ENCODE results near the gene SEMA4D. TPM values are rescaled to one million over a fixed set of nuclear protein-coding genes. Genes with fewer than 3 reads are reported as not detected.
A peak's percentile ranks its signal among the peaks of the same experiment; 100 is the strongest.

The SEMA4D gene
- polyA plus RNA-seq, 1 donor from 2014 or later: 35.3 TPM

GRCh38 chr9:89417832-89418473 lies 80.0 kb downstream of the SEMA4D start:
- Mint-ChIP-seq H3K36me3 (peaks cover 9% of the 10 kb centered on the region), H3K4me1 (peaks cover 49 to 63% (median 58%) of the 10 kb centered on the region in 3 donors), H3K9me3 (no peaks in the 10 kb centered on the region), H3K27me3 (no peaks in the 10 kb centered on the region), H3K27ac (peak overlapping the region; percentile 63 to 96 (median 93)), H3K4me3 (peak overlapping the region; percentile 68 to 96 (median 84))

- H3K27ac Mint-ChIP-seq: no peak overlapping the region
- H3K4me1 Mint-ChIP-seq: peaks cover 48 to 59% (median 57%) of the 10 kb centered on the region in 3 donors
- H3K27me3 Mint-ChIP-seq: no peaks in the 10 kb centered on the region
- H3K4me3 Mint-ChIP-seq: no peak overlapping the region
- H3K9me3 Mint-ChIP-seq: no peaks in the 10 kb centered on the region
- peaks cover 9% of the 10 kb centered on the region for H3K36me3 Mint-ChIP-seq
Measured at GRCh38 chr9:89414670-89415324, 83.1 kb downstream of the SEMA4D start.

GRCh38 chr9:89413963-89414638 lies 83.8 kb downstream of the SEMA4D start:
- H3K4me1 Mint-ChIP-seq: peaks cover 53 to 62% (median 60%) of the 10 kb centered on the region in 3 donors

GRCh38 chr9:89412951-89413350 lies 85.0 kb downstream of the SEMA4D start:
- H3K27me3 Mint-ChIP-seq: no peaks in the 10 kb centered on the region
- peaks cover 9% of the 10 kb centered on the region for H3K36me3 Mint-ChIP-seq
- H3K4me1 Mint-ChIP-seq: peaks cover 54 to 61% (median 59%) of the 10 kb centered on the region in 3 donors
- peak overlapping the region in 1 of 4 donors; percentile 14 for H3K4me3 Mint-ChIP-seq
- H3K27ac Mint-ChIP-seq: no peak overlapping the region
- H3K9me3 Mint-ChIP-seq: no peaks in the 10 kb centered on the region

More at GRCh38 chr9:89413963-89414638, 83.8 kb downstream of the SEMA4D start:
- Mint-ChIP-seq H3K27me3 (no peaks in the 10 kb centered on the region), H3K4me3 (no peak overlapping the region), H3K27ac (peak overlapping the region in 1 of 3 donors; percentile 55), H3K9me3 (no peaks in the 10 kb centered on the region), H3K36me3 (peaks cover 9% of the 10 kb centered on the region)

GRCh38 chr9:89412541-89412940 lies 85.4 kb downstream of the SEMA4D start:
- Mint-ChIP-seq H3K9me3 (peaks cover 0 to 2% (median 0%) of the 10 kb centered on the region in 3 donors), H3K4me3 (no peak overlapping the region), H3K36me3 (peaks cover 12% of the 10 kb centered on the region), H3K4me1 (peaks cover 53 to 60% (median 58%) of the 10 kb centered on the region in 3 donors), H3K27ac (no peak overlapping the region), H3K27me3 (no peaks in the 10 kb centered on the region)

GRCh38 chr9:89411759-89412158 lies 86.2 kb downstream of the SEMA4D start:
- Mint-ChIP-seq H3K27ac (peak overlapping the region in 2 of 3 donors; percentile 42 to 62), H3K27me3 (no peaks in the 10 kb centered on the region), H3K9me3 (peaks cover 0 to 5% (median 0%) of the 10 kb centered on the region in 3 donors), H3K4me1 (peaks cover 53 to 57% (median 55%) of the 10 kb centered on the region in 3 donors), H3K36me3 (peaks cover 13% of the 10 kb centered on the region), H3K4me3 (peak overlapping the region in 2 of 4 donors; percentile 12 to 37)

- no peaks in the 10 kb centered on the region for H3K27me3 Mint-ChIP-seq
- H3K4me1 Mint-ChIP-seq: peaks cover 57 to 61% (median 59%) of the 10 kb centered on the region in 3 donors
- H3K9me3 Mint-ChIP-seq: peaks cover 0 to 5% (median 0%) of the 10 kb centered on the region in 3 donors
- H3K4me3 Mint-ChIP-seq: peak overlapping the region; percentile 12 to 93 (median 51)
- peak overlapping the region; percentile 33 to 83 (median 73) for H3K27ac Mint-ChIP-seq
- H3K36me3 Mint-ChIP-seq: peaks cover 9% of the 10 kb centered on the region
Measured at GRCh38 chr9:89410641-89411350, 87.1 kb downstream of the SEMA4D start.

- peak overlapping the region; percentile 12 to 93 (median 51) for H3K4me3 Mint-ChIP-seq
- peak overlapping the region; percentile 33 to 83 (median 46) for H3K27ac Mint-ChIP-seq
- peaks cover 0 to 5% (median 0%) of the 10 kb centered on the region in 3 donors for H3K9me3 Mint-ChIP-seq
- H3K36me3 Mint-ChIP-seq: peaks cover 7% of the 10 kb centered on the region
- H3K4me1 Mint-ChIP-seq: peaks cover 62 to 64% (median 64%) of the 10 kb centered on the region in 3 donors
- H3K27me3 Mint-ChIP-seq: no peaks in the 10 kb centered on the region
Measured at GRCh38 chr9:89410022-89410421, 87.9 kb downstream of the SEMA4D start.

- H3K4me3 Mint-ChIP-seq: peak overlapping the region in 3 of 4 donors; percentile 73 to 93 (median 75)
- H3K9me3 Mint-ChIP-seq: peaks cover 0 to 5% (median 0%) of the 10 kb centered on the region in 3 donors
- peaks cover 64 to 66% (median 65%) of the 10 kb centered on the region in 3 donors for H3K4me1 Mint-ChIP-seq
- peak overlapping the region in 2 of 3 donors; percentile 83 to 86 for H3K27ac Mint-ChIP-seq
- H3K27me3 Mint-ChIP-seq: no peaks in the 10 kb centered on the region
- H3K36me3 Mint-ChIP-seq: peaks cover 7% of the 10 kb centered on the region
Measured at GRCh38 chr9:89409466-89409865, 88.4 kb downstream of the SEMA4D start.

- no peaks in the 10 kb centered on the region for H3K27me3 Mint-ChIP-seq
- peaks cover 7% of the 10 kb centered on the region for H3K36me3 Mint-ChIP-seq
- H3K4me1 Mint-ChIP-seq: peaks cover 67 to 72% (median 70%) of the 10 kb centered on the region in 3 donors
Measured at GRCh38 chr9:89408628-89409101, 89.2 kb downstream of the SEMA4D start.

GRCh38 chr9:89407070-89407469 lies 90.8 kb downstream of the SEMA4D start:
- Mint-ChIP-seq H3K27me3 (no peaks in the 10 kb centered on the region), H3K4me3 (peak overlapping the region in 3 of 4 donors; percentile 11 to 76 (median 41)), H3K27ac (peak overlapping the region; percentile 80 to 93 (median 93)), H3K9me3 (peaks cover 0 to 5% (median 0%) of the 10 kb centered on the region in 3 donors), H3K4me1 (peaks cover 63 to 82% (median 80%) of the 10 kb centered on the region in 3 donors), H3K36me3 (peaks cover 9% of the 10 kb centered on the region)

More at GRCh38 chr9:89408628-89409101, 89.2 kb downstream of the SEMA4D start:
- H3K9me3 Mint-ChIP-seq: peaks cover 0 to 5% (median 0%) of the 10 kb centered on the region in 3 donors
- peak overlapping the region; percentile 25 to 93 (median 80) for H3K4me3 Mint-ChIP-seq
- peak overlapping the region in 2 of 3 donors; percentile 83 to 86 for H3K27ac Mint-ChIP-seq

GRCh38 chr9:89405826-89406225 lies 92.1 kb downstream of the SEMA4D start:
- Mint-ChIP-seq H3K4me1 (peaks cover 65 to 85% (median 85%) of the 10 kb centered on the region in 3 donors), H3K36me3 (peaks cover 9% of the 10 kb centered on the region), H3K9me3 (peaks cover 0 to 5% (median 0%) of the 10 kb centered on the region in 3 donors), H3K4me3 (peak overlapping the region; percentile 75 to 95 (median 84)), H3K27me3 (no peaks in the 10 kb centered on the region), H3K27ac (peak overlapping the region; percentile 78 to 95 (median 93))

GRCh38 chr9:89404074-89404473 lies 93.8 kb downstream of the SEMA4D start:
- H3K36me3 Mint-ChIP-seq: peaks cover 12% of the 10 kb centered on the region
- peaks cover 56 to 83% (median 82%) of the 10 kb centered on the region in 3 donors for H3K4me1 Mint-ChIP-seq
- peak overlapping the region; percentile 81 to 95 (median 90) for H3K27ac Mint-ChIP-seq
- H3K4me3 Mint-ChIP-seq: peak overlapping the region in 3 of 4 donors; percentile 21 to 95 (median 83)
- no peaks in the 10 kb centered on the region for H3K27me3 Mint-ChIP-seq
- H3K9me3 Mint-ChIP-seq: peaks cover 0 to 5% (median 0%) of the 10 kb centered on the region in 3 donors
